HG02970 (cell line): ENCODE data around the gene MPHOSPH9.

Experiments
- ATAC-seq: cut with Tn5 transposase; IDR thresholded peaks from one replicate; pipeline ENCODE4 v1.9.1; 2021; ENCODE audit warnings: mild to moderate bottlenecking, moderate library complexity, moderate number of reproducible peaks; ENCODE audit not compliant: unreplicated experiment, low FRiP score

The MPHOSPH9 gene

GRCh38 chr12:123132951-123133619, 99.9 kb downstream of the MPHOSPH9 start:
- no peak for ATAC-seq

GRCh38 chr12:123131879-123132402, 101.0 kb downstream of the MPHOSPH9 start:
- no peak for ATAC-seq

GRCh38 chr12:123131291-123131832, 101.6 kb downstream of the MPHOSPH9 start:
- ATAC-seq, result no peak

- no peak for ATAC-seq
Measured at GRCh38 chr12:123129621-123130020, 103.3 kb downstream of the MPHOSPH9 start.

GRCh38 chr12:123127182-123127495, 105.8 kb downstream of the MPHOSPH9 start:
- ATAC-seq, result no peak

GRCh38 chr12:123126294-123127181, 106.4 kb downstream of the MPHOSPH9 start:
- no peak for ATAC-seq

- ATAC-seq, result no peak
Measured at GRCh38 chr12:123122626-123123025, 110.3 kb downstream of the MPHOSPH9 start.

- ATAC-seq, result no peak
Measured at GRCh38 chr12:123121670-123122069, 111.3 kb downstream of the MPHOSPH9 start.

- no peak for ATAC-seq
Measured at GRCh38 chr12:123120452-123121166, 112.3 kb downstream of the MPHOSPH9 start.

GRCh38 chr12:123119808-123120207, 113.1 kb downstream of the MPHOSPH9 start:
- ATAC-seq, result no peak

- ATAC-seq, result no peak
Measured at GRCh38 chr12:123118497-123118896, 114.4 kb downstream of the MPHOSPH9 start.

GRCh38 chr12:123115409-123116121, 117.4 kb downstream of the MPHOSPH9 start:
- no peak for ATAC-seq

GRCh38 chr12:123114304-123115083, 118.4 kb downstream of the MPHOSPH9 start:
- ATAC-seq, result no peak

GRCh38 chr12:123113026-123113425, 119.9 kb downstream of the MPHOSPH9 start:
- ATAC-seq, result no peak

GRCh38 chr12:123111498-123112165, 121.3 kb downstream of the MPHOSPH9 start:
- no peak for ATAC-seq

- ATAC-seq, result no peak
Measured at GRCh38 chr12:123109319-123109772, 123.6 kb downstream of the MPHOSPH9 start.

GRCh38 chr12:123108682-123109066, 124.3 kb downstream of the MPHOSPH9 start:
- ATAC-seq, result no peak

GRCh38 chr12:123107926-123108681, 124.8 kb downstream of the MPHOSPH9 start:
- no peak for ATAC-seq
